Left hindlimb (tissue), 1 donor: Measurements from ENCODE around the gene FSTL4.

ENCODE experiments used
- DNase-seq: peaks from one replicate; pipeline ENCODE4 v3.0.0-alpha.2; 2018

The FSTL4 gene

DNA sequence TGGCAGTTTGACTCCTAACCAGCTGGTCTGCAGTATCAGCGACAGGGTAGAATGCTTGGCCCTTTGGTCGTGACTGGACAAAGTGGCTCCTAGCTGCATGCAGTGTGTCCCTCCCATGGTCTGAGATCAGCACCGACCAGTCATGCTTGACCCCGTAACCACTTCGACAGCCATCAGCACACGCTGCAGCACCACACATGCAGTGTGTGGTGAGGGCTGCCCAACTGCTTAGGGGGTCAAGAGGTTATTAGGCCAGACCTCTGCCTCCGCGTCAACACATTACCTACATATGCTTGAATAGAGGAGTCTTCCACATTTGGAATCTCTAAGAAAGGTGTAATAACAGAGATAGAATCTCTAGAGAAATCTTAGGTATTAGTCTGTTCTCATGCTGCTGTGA lies 139.1 kb downstream of the FSTL4 start:
- no peak for DNase-seq

GRCh38 chr5:133472829-133473228 lies 139.5 kb downstream of the FSTL4 start:
- no peak for DNase-seq

DNA sequence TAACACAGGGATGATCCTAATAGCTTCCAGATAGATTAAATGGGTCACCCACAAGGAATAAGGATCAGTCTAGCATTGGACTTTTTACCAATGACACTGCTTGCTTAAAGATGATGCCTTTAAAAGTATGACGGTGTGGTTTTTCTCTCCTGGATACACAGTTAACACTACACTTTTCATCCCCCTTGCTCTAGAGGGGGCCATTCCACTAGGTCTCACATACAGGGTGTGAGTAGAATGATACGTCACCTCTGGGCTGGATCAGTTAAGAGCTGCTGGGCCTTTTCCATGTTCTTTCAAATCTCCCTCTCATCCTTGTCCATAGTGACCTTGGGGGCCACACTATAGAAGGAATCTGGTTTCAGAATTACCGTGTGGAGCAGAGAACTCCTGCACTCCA lies 140.6 kb downstream of the FSTL4 start:
- no peak for DNase-seq

DNA sequence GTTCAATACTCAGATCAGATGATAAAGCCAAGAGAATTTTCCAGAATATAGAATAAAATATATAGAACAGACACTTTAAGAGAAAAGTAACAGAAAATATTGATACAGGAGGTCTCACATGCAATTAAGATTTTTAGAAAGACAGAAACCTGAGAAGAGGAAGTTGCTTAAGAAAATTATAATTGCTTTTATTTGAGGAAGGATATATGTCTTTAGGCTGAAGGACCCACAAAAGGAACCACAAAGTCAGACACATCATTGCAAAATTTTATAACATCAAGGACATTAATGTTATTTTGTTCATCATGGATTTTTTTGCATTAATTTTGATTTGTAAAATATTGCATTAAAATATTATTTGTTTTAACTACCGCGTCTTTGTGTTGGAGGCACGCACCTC lies 141.5 kb downstream of the FSTL4 start:
- DNase-seq, result no peak

GRCh38 chr5:133469846-133470245 lies 142.5 kb downstream of the FSTL4 start:
- no peak for DNase-seq

GRCh38 chr5:133469252-133469651 lies 143.1 kb downstream of the FSTL4 start:
- DNase-seq, result no peak

GRCh38 chr5:133468596-133468995 lies 143.7 kb downstream of the FSTL4 start:
- DNase-seq, result no peak

GRCh38 chr5:133467826-133468463 lies 144.4 kb downstream of the FSTL4 start:
- DNase-seq, result no peak

GRCh38 chr5:133467335-133467779 lies 145.0 kb downstream of the FSTL4 start:
- DNase-seq, result no peak

- no peak for DNase-seq
Measured at GRCh38 chr5:133466556-133467334, 145.6 kb downstream of the FSTL4 start.

DNA sequence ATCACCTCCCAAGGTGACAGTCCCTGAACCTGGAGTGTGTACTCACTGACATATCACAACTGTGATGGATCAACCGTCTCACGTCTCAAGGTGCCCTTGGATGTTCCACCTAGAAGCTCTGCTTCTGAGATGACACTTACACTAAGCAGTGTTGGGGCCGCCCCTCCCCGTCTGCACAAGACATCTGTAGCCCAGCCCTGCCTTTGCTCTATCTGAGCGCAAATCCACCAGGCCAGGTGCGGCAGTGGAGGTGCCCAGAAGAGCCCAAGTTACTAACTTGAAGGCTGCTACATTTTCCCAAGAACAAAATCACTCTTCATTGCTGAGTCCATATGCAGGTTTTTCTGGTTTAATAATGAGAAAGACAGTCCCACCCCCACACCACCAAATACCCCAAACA lies 148.3 kb downstream of the FSTL4 start:
- DNase-seq, result no peak

- DNase-seq, result no peak
Measured at GRCh38 chr5:133461796-133462516, 150.4 kb downstream of the FSTL4 start.

GRCh38 chr5:133460172-133460758 lies 152.1 kb downstream of the FSTL4 start:
- no peak for DNase-seq

- no peak for DNase-seq
Measured at GRCh38 chr5:133459474-133460160, 152.7 kb downstream of the FSTL4 start.

DNA sequence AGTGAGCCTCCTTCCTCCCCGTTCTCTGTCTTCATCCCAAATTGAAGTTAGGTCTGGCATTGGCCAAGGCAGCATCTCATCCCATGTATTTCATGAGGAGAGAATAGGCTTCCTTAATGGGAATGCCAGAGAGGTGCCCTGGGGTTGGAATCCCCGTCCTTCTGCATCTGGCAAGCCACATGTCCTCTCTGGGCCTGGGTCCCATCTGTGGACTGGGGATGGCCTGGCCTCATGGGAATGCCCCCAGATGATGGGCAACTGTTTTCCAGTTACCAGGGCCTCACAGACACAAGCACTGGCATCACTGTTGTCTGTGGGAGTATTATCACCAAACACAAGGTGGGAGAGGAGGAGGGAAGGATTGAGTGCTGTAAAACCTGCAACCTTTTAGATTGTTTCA lies 153.9 kb downstream of the FSTL4 start:
- no peak for DNase-seq

- no peak for DNase-seq
Measured at GRCh38 chr5:133457439-133458355, 154.6 kb downstream of the FSTL4 start.

DNA sequence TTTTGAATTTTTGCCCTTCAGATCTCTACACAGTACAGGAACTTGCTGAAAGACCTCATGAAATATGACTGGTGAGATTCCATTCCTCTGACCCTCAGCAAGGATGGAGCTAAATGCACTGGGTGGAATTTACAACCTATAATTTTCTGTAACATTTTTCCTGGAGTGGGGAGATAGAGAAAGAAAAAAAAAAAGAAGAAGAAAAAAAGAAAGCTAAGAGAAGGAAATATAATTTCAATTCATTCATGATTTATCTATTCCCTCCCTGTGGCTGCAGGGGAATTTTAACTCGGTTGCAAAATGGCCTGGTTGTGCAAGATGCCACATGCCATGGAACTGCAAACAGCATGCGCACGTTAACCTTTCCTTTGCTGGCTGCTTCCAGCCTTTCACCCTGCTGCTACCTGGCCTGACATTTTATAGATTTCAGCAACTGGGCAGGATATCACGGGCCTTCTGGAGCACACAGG lies 155.4 kb downstream of the FSTL4 start:
- DNase-seq, result no peak

- DNase-seq, result no peak
Measured at GRCh38 chr5:133455676-133456075, 156.7 kb downstream of the FSTL4 start.

DNA sequence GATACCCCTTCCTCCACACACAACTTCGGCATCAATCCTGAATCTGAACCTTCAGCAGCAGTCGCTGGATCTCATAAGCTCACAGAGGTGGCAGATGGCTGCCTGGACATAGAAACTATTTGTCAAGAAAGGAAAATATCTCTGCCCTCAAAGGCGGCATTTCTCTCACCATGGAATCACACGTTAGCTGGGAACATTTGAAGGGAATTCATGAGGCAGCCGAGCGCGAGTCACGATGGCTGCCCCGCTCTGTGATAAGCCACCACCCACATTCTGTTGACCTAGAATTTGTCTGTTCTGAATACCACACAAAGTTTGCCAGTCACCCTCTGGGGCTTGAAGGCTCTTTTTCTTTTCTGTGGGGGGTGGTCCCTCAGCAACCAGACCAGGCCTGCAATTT lies 157.9 kb downstream of the FSTL4 start:
- no peak for DNase-seq

- no peak for DNase-seq
Measured at GRCh38 chr5:133453831-133454230, 158.5 kb downstream of the FSTL4 start.

DNA sequence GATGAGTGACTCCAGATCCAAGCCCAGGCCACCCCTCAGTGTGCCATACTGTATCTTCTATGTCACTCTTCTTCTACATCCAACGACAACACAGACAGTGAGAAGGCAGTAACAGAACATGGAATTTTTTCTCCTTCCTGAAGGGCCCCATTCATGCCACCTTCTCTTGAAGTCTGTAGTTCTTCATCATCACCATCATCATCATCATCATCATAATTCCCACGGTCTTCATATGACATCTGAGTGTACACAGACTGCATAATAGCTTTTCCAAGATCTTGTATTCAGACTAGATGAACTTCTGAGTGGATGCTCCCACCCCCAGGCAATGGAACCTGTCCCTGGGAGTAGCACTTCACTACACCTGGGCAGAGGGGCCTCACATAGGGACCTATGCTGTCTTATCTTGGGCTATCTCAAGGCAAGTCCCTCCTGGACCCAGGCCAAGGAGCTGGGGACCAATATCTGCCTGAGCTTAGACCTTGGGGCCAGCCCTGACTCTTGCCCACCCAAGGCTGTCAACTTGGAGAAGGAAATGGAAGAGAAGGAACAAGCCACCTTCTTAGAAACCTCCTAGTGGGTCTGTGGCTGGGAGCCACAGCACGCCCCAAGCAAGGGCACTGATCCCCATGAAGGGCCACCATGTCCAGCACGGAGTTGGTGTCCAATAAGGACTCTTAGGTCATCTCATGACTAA lies 159.1 kb downstream of the FSTL4 start:
- no peak for DNase-seq
